Fibroblast of peridontal ligament (primary cell): ENCODE data around the gene ANAPC10.
"Not testable (repeated sequence)": the region's sequence is repeated elsewhere in the genome, so short reads cannot be mapped to it uniquely, and the experiment has no call there.

Source experiments
- DNase-seq: peaks from one replicate; pipeline ENCODE4 v3.0.0-alpha.2; 2010; ENCODE audit errors: extremely low read depth

Gene ANAPC10

DNA sequence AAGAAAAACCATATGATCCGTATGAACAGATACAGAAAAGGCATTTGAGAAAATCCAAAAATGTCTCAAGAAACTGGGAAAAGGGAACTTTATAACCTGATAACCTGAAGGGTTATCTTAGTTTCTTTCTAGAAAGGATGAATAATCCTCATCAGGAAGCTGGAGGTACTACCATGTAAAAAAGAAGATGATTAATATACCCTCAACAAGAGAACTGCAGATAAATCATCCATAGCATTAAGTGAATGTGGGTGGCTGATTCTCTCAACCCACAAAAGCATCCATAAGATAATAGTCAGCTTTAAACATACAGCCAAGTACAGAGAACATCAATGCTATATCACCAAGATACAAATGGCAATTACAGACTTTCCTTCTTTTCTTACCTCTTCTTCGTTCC lies 26.4 kb downstream of the ANAPC10 start:
- no peak for DNase-seq

DNA sequence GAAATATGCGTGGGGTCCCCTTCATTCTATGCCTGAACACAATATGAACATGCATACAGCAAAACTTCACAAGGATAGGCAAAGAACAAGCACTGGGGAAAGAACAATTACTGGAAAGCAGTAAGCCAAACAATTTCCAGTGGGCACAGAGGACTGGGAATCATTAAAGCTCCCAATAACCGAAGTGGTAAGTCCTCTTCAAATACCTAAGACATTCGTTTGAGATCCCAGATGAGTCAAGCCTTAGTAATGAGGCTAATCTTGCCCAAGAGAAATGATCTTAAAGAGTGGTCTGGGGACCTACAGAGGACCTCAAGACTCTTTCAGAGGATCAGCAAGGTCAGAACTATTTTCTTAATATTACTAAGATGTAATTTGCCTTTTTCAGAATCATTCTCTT lies 28.6 kb downstream of the ANAPC10 start:
- DNase-seq, result peak; percentile 58

DNA sequence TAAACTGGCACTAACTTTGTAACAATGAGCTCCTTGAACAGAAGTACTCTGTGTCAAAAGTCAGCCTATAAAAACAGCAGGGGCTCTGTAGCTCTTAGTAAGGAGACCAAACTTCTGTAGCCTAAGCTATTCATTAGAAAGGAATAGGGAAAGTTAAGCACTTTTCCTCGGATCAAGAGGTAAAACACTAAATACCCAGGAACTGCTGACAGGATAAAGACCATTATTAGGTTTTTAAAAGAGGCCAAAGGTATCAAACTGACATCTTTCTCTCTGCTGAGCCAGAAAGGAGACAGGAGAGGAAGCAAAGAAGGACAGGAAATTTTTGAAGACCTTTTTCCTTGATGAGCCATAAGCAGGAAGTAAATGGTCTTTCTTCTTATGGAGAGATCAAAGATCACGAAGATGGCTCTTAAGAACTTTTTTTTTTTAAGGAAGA lies 31.9 kb downstream of the ANAPC10 start:
- DNase-seq, result no peak

- DNase-seq, result peak; percentile 84
Measured at GRCh38 chr4:145061318-145061920, 36.6 kb downstream of the ANAPC10 start.

DNA sequence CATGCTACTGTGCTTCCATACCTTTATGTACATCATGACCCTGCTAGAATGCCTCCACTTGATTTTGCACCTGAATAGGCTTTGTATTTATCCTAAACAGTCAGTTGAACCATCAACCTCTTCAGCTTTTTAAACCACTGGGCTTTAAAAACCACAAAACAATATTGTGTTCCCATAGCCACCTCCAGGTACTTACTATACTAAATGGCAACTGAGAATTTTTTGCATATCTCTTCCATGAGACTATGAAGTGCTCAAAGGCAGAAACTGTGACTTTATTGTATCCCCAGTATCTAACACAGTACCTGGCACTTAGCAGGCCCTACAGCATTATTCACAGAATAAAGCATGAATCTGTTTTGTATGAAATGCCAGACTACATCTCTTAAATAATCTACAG lies 39.7 kb downstream of the ANAPC10 start:
- no peak for DNase-seq

DNA sequence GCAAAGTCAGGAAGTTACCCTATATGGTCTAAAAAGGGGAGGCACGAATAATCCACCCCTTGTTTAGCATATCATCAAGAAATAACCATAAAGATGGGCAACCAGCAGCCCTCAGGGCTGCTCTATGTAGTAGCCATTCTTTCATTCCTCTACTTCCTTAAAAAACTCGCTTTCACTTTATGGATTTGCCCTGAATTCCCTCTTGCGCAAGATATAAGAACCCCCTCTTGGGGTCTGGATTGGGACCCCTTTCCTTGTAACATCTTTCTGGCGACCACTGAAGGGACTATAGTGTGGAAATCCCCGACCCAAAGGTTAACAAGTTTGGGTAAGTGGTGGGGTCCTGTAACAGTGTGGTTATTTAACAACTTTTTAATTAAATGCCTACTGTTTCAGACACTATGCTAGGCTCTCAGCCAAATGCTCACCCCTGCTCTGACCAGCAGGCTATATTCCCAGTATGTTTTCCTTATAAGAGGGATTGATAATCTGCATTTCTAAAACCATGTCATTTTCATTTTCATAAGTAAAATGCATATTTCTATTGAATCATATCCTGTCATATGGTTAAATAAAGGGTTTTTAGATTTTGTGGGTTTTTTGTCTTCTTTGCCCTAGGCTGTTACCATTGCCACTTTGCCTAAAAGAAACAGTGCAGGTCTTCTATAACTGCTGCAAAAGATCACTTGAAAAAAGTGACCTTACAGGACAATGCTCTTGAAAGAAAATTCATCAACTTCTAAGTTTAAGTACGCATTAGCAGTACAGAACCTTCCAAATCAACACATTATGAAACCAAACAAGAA lies 41.5 kb downstream of the ANAPC10 start:
- no peak for DNase-seq

DNA sequence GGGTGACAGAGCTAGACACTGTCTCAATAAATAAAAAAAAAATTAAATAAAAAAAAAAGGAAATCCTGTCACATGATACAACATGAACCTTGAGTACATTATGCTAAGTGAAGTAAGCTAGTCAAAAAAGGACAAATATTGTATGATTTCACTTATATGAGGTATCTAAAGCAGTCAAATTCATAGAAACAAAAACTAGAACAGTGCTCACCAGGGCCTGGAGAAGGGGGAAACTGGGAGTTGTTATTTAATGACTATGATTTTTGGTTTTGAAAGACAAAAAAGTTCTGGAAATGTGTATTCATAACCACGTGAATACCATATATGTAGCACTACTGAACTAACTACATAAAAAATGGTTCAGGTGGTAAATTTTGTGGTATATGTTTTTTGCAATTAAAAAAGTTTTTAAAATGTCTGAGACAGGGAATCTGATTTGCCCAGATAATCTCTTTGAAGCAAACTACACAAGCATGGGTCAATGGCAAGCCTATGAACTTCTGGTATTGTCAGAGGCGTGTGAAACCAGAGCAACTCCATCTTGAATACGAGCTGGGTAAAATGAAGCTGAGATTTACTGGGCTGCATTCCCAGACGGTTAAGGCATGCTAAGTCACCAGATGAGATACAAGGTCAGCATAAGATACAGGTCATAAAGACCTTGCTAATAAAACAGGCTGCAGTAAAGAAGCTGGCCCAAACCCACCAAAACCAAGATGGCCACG lies 42.3 kb downstream of the ANAPC10 start:
- DNase-seq, result no peak

DNA sequence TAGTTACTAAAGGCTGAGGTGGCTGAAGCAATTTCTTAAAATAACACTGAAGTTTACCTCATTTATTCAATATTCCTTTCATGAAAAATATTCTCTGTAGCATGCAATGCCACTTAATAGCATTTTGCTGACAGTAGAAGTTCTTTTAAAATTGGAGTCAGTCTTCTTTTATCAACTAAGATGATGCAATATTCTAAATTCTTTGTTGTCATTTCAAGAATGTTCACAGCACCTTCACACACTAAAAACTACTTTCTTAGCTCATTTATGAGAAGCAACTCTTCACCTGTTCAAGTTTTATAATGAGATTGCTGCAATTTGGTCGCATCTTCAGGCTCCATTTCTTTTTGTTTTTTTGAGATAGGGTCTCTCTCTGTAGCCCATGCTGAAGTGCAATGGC lies 48.8 kb downstream of the ANAPC10 start:
- DNase-seq, result no peak

DNA sequence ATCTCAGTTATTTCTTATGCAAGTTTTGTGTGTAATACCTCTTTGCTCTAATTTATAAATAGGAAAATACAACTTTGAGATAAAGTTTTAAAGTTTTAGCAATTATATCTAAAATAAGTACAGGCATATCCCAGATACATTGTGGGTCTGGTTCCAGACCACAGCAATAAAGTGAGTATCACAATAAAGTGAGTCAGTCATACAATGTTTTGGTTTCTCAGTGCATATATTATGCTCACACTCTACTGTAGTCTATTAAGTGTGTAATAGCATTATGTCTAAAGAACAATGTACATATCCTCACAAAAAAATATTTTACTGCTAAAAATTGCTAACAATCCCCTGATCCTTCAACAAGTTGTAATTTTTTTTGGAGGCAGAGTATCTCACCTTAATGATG lies 49.2 kb downstream of the ANAPC10 start:
- DNase-seq, result no peak

GRCh38 chr4:145047151-145047550 lies 50.8 kb downstream of the ANAPC10 start:
- DNase-seq, result peak; percentile 7

- no peak for DNase-seq
Measured at GRCh38 chr4:145045180-145045579, 52.8 kb downstream of the ANAPC10 start.

- no peak for DNase-seq
Measured at GRCh38 chr4:145044341-145044740, 53.7 kb downstream of the ANAPC10 start.

- DNase-seq, result no peak
Measured at GRCh38 chr4:145043306-145043705, 54.7 kb downstream of the ANAPC10 start.

GRCh38 chr4:145042601-145043285 lies 55.3 kb downstream of the ANAPC10 start:
- no peak for DNase-seq

DNA sequence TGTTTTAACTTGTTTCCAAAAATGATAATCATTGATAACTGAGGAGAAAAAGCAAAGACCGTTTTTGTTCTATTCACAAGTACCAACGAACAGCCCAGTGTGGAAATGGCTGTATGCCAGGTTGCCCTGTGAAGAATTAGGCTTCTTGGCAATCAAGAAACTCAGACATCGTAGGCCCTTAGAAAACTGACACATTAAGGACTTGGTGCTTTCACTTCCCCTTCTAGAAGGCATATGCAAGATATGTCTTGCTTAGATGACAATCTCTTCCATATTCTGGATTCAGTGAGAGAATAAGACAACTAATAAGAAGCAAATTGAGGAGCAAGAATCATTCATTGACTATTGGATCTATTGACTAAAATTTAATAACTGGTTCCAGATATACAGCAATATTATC lies 56.6 kb downstream of the ANAPC10 start:
- no peak for DNase-seq

GRCh38 chr4:145035494-145036136 lies 62.4 kb downstream of the ANAPC10 start:
- DNase-seq, result no peak

- peak; percentile 59 for DNase-seq
Measured at GRCh38 chr4:145034727-145035211, 63.2 kb downstream of the ANAPC10 start.

DNA sequence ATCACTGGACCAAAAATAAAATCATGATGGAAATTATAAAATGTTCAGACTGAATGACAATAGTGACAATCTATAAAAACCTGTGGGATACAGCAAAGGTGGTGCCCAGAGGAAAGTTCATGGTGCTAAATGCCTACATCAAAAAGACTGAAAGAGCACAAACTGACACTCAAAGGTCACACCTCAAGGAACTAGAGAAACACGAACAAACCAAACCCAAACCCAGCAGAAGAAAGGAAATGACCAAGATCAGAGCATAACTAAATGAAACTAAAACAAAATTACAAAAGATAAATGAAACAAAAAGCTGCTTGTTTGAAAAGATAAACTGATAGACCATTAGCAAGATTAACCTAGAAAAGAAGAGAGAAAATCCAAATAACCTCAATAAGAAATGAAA lies 78.7 kb downstream of the ANAPC10 start:
- no peak for DNase-seq

DNA sequence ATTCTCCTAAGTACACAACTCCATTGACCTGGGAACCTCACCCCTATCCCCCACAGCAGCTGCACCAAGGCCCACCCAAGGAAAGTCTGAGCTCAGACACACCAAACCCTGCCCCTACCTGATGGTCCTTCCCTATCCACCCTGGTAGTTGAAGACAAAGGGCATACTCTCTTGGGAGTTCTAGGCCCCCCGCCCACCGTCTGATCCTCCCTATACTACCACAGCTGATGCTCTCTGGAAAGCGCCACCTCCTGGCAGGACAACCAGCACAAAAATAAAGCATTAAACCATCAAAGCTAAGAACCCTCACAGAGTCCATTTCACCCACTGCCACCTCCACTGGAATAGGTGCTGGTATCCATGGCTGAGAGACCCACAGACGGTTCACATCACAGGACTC lies 83.6 kb downstream of the ANAPC10 start:
- no peak for DNase-seq

DNA sequence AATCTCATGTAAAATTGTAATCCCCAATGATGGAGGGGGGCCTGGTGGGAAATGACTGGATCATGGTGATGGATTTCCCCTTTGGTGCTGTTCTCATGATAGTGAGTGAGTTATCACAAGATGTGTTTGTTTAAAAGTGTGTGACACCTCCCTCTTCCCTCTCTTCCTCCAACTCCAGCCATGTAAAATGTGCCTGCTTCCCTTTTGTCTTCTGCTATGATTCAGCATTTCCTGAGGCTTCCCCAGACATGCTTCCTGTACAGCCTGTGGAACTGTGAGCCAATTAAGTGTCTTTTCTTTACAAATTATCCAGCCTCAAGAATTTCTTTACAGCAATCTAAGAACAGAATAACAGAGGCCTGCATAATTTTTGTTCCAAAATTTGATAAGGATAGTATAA lies 85.2 kb downstream of the ANAPC10 start:
- peak; percentile 37 for DNase-seq

GRCh38 chr4:145011636-145012035 lies 86.4 kb downstream of the ANAPC10 start:
- DNase-seq, result peak; percentile 16

DNA sequence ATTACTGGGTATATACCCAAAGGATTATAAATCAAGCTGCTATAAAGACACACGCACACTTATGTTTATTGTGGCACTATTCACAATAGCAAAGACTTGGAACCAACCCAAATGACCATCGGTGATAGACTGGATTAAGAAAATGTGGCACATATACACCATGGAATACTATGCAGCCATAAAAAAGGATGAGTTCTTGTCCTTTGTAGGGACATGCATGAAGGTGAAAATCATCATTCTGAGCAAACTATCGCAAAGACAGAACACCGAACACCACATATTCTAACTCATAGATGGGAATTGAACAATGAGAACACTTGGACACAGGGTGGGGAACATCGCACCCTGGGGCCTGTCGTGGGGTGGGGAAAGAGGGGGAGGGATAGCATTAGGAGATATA lies 87.7 kb downstream of the ANAPC10 start:
- not testable (repeated sequence) for DNase-seq
